Left ventricle myocardium superior (tissue), 1 donor: ENCODE measurements around the gene TTC19. TPM values are rescaled to one million over a fixed set of nuclear protein-coding genes. Genes with fewer than 3 reads are reported as not detected.

Source experiments
- ATAC-seq: fragments of 200-7000 bp; cut with Tn5 transposase; one replicate; pipeline ENCODE4 v1.9.1; 2020; ENCODE audit warnings: mild to moderate bottlenecking, moderate library complexity
- DNase-seq: peaks from one replicate; pipeline ENCODE4 v3.0.0-alpha.2; 2020
- intact Hi-C: fragments of 100-400 bp; cut with micrococcal nuclease; formaldehyde crosslinking; loops from one replicate; pipeline ENCODE4 v1.11.0; 2022
- total RNA-seq: library from RNA; stranded (reverse); fragmentation: NEBNext Ultra II Directional; extraction: Animal tissue kit (Norgen Biotek cat#: 25700); gene quantifications from one replicate; pipeline ENCODE4 v1.2.1, GENCODE V29; 2021
- donor health status: DM: no; HTN: yes; CAD: no; lungs with severe emphysema.

Gene TTC19
- total RNA-seq, 1 donor from 2014 or later = 25.1 TPM

DNA sequence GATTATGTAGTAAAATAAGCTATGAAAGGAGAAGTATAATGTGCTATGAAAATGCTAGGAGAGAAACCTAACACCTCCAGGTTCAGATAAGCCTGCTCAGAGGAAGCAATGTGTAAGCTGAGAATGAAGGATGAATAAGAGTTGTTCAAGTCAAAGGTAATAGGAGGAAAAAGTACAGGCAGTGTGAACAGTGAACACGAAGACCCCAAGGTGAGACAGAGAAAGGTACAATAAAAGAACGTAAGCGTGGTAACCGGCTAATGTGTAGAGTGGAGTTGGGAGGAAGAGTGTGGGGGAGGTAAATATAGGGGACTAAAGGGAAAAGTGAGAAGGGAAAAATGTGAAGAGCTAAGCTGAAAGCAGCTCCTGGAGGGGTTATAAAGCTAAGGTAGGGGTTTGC, 74.2 kb downstream of the TTC19 start:
- DNase-seq = no peak
- ATAC-seq = no peak
- intact Hi-C loops = no loop called here

DNA sequence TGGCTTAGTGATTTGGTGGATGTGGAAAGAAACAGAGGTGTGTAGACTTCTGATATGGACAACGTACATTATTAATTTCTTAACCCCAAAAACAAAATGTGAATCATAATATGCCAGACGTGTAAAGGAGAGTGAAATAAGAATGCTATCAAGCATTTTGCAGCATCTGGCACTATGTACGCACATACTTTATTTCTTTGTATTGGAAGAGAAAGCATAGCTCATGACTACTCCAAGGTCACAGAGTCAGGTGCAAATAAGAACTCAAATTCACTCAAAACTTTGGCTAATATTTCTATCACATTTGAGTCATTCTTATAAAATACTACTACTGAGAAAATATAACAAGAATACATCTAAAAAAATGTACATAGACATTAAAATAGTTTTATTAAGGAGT, 74.8 kb downstream of the TTC19 start:
- ATAC-seq = no peak
- intact Hi-C loops = no loop called here
- no peak for DNase-seq

DNA sequence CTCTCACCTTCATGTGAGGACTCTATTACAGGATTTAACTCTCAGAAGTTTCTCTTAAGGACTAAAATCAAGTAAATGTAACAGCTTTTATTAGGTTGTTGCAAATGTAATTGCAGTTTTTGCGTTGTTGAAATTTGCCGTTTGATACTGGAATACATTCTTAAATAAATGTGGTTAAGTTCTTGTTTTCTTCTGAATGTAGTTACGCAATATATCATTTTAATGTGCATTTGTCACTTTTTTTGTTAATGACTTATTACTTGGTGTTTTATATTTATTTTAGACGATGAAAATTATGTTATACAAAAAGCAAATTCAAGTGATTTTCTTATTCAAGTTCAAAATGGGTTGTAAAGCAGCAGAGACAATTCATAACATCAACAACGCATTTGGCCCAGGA, 76.3 kb downstream of the TTC19 start:
- intact Hi-C loops = no loop called here
- ATAC-seq (no peak), DNase-seq (no peak)

Other genes with a start within 250 kb of the TTC19 start
- gene ADORA2B, start 54.7 kb upstream of the TTC19 start, total RNA-seq = 0.57 TPM
- gene ZSWIM7, start 120 bp upstream of the TTC19 start, total RNA-seq = 19.5 TPM
- gene NCOR1, start 215.7 kb downstream of the TTC19 start, total RNA-seq = 62.5 TPM
- 6.3 TPM for gene PIGL, start 217.4 kb downstream of the TTC19 start, total RNA-seq